CD14-positive monocyte (primary cell): ENCODE measurements around the gene ERMARD. TPM values are rescaled to one million over a fixed set of nuclear protein-coding genes. Genes with fewer than 3 reads are reported as not detected.

ENCODE experiments used
- DNase-seq, 3 donors: peaks; one replicate each; pipeline ENCODE4 v3.0.0-alpha.2; 2011 to 2022
- H2AFZ ChIP-seq: 2 replicates; pipeline ENCODE4 v1.6.0; 2012; ENCODE audit warnings: mild to moderate bottlenecking, low read depth, low read length, inconsistent platforms; ENCODE audit not compliant: insufficient read depth, poor library complexity, severe bottlenecking
- H3K27ac ChIP-seq, 2 donors: 1 replicate in 1 of 2; 2 replicates in 1 of 2; pipeline ENCODE4 v1.5.1; 2012 to 2013; ENCODE audit warnings: low read length in 2 of 2, control low read depth in 1 of 2, inconsistent platforms in 1 of 2, low read depth in 1 of 2, mild to moderate bottlenecking in 1 of 2
- H3K27me3 ChIP-seq, 2 donors: one replicate each; pipeline versions ENCODE4 v1.6.0 to v1.6.1; 2011 to 2013; ENCODE audit warnings: low read length in 2 of 2; ENCODE audit not compliant: control insufficient read depth in 2 of 2, insufficient read depth in 2 of 2
- H3K36me3 ChIP-seq, 2 donors: replicated peaks in 1 of 2; 1 replicate in 1 of 2; 2 replicates in 1 of 2; pipeline versions ENCODE4 v1.5.1 to v1.6.1; 2012 to 2013; ENCODE audit warnings: low read length in 2 of 2, control low read depth in 1 of 2, inconsistent platforms in 1 of 2, mild to moderate bottlenecking in 1 of 2; ENCODE audit not compliant: insufficient read depth in 2 of 2, control insufficient read depth in 1 of 2
- H3K4me1 ChIP-seq, 2 donors: 1 replicate in 1 of 2; 2 replicates in 1 of 2; pipeline versions ENCODE4 v1.5.1 to v1.6.1; 2012 to 2013; ENCODE audit warnings: low read length in 2 of 2, control low read depth in 1 of 2, inconsistent platforms in 1 of 2, mild to moderate bottlenecking in 1 of 2, moderate library complexity in 1 of 2; ENCODE audit not compliant: insufficient read depth in 2 of 2, control insufficient read depth in 1 of 2
- H3K4me2 ChIP-seq: replicated peaks from 2 replicates; pipeline ENCODE3; 2012; ENCODE audit warnings: low read length, moderate library complexity, mild to moderate bottlenecking; ENCODE audit not compliant: poor library complexity, severe bottlenecking; ENCODE audit errors: extremely low read depth
- H3K4me3 ChIP-seq, 3 experiments: fragments of 200-600 bp in 1 of 3; sonication (generic) in 1 of 3; replicated peaks in 1 of 3; 1 replicate in 2 of 3; 2 replicates in 1 of 3; pipeline ENCODE4 v1.5.1; 2011 to 2013; ENCODE audit warnings: low read length in 3 of 3, mild to moderate bottlenecking in 3 of 3, control low read depth in 2 of 3, low read depth in 2 of 3, inconsistent platforms in 1 of 3, moderate library complexity in 1 of 3
- H3K79me2 ChIP-seq: 2 replicates; pipeline ENCODE4 v1.6.0; 2012; ENCODE audit warnings: mild to moderate bottlenecking, control low read depth, inconsistent platforms, low read length, moderate library complexity; ENCODE audit not compliant: insufficient read depth
- H3K9ac ChIP-seq: 2 replicates; pipeline ENCODE4 v1.6.0; 2017; ENCODE audit warnings: low read length, mild to moderate bottlenecking; ENCODE audit not compliant: insufficient read depth, poor library complexity, severe bottlenecking
- H3K9me3 ChIP-seq, 2 donors: replicated peaks in 1 of 2; 1 replicate in 1 of 2; 2 replicates in 1 of 2; pipeline versions ENCODE4 v1.5.1 to v1.6.1; 2012 to 2013; ENCODE audit warnings: low read length in 2 of 2, control low read depth in 1 of 2; ENCODE audit not compliant: control insufficient read depth in 1 of 2, insufficient read depth in 1 of 2
- H4K20me1 ChIP-seq: 2 replicates; pipeline ENCODE4 v1.6.0; 2012; ENCODE audit warnings: mild to moderate bottlenecking, low read length, control low read depth, moderate library complexity; ENCODE audit not compliant: insufficient read depth
- H3K27ac Mint-ChIP-seq, 7 donors: one replicate each; pipeline ENCODE4 v1.8.0; 2020; ENCODE audit warnings: mild to moderate bottlenecking in 7 of 7, mixed read lengths in 7 of 7, moderate library complexity in 6 of 7, inconsistent platforms in 2 of 7
- H3K27me3 Mint-ChIP-seq, 3 donors: one replicate each; pipeline ENCODE4 v1.8.0; 2021 to 2022; ENCODE audit warnings: low read depth in 3 of 3, mild to moderate bottlenecking in 3 of 3, mixed read lengths in 3 of 3, moderate library complexity in 3 of 3, inconsistent platforms in 1 of 3
- H3K36me3 Mint-ChIP-seq, 2 donors: one replicate each; pipeline ENCODE4 v1.8.0; 2020; ENCODE audit warnings: mixed read lengths in 2 of 2, inconsistent platforms in 1 of 2, mild to moderate bottlenecking in 1 of 2
- H3K4me1 Mint-ChIP-seq: one replicate; pipeline ENCODE4 v1.8.0; 2020; ENCODE audit warnings: mild to moderate bottlenecking, mixed read lengths
- H3K4me3 Mint-ChIP-seq, 2 donors: one replicate each; pipeline ENCODE4 v1.8.0; 2020; ENCODE audit warnings: mild to moderate bottlenecking in 2 of 2, mixed read lengths in 2 of 2, moderate library complexity in 1 of 2
- H3K9me3 Mint-ChIP-seq, 7 donors: one replicate each; pipeline ENCODE4 v1.8.0; 2020 to 2022; ENCODE audit warnings: mixed read lengths in 7 of 7, mild to moderate bottlenecking in 6 of 7, moderate library complexity in 6 of 7, inconsistent platforms in 2 of 7
- WGBS: methylation state at CpG from one replicate; pipeline ENCODE4 v1.1.5; 2013; ENCODE audit warnings: missing lambda C conversion rate; ENCODE audit not compliant: insufficient coverage; 5-methylcytosine and 5-hydroxymethylcytosine counted together
- intact Hi-C, 2 donors: fragments of 100-400 bp; cut with micrococcal nuclease; formaldehyde crosslinking; loops; one replicate each; pipeline versions ENCODE4 v1.15.0 to v1.15.1; 2023
- polyA plus RNA-seq, 3 donors: library from polyadenylated mRNA; depleted of rRNA in 1 of 3; unstranded in 2 of 3; stranded (reverse) in 1 of 3; fragments of 300-500 nt in 2 of 3; fragments of >200 nt in 1 of 3; fragmentation: Illumina TruSeq in 2 of 3; gene quantifications; 1 replicate in 2 of 3; 2 replicates in 1 of 3; pipeline ENCODE4 v1.2.3, GENCODE V29; 2012 to 2021
- TF ChIP-seq, protein P1 (sequence below): fragments of 200-600 bp; IDR thresholded peaks from one replicate; pipeline ENCODE4 v1.8.0; 2022; ENCODE audit warnings: antibody characterized with exemption, mild to moderate bottlenecking

The ERMARD gene
- polyA plus RNA-seq, 3 donors: 10.6 to 33.0 (median 11.2) TPM

DNA sequence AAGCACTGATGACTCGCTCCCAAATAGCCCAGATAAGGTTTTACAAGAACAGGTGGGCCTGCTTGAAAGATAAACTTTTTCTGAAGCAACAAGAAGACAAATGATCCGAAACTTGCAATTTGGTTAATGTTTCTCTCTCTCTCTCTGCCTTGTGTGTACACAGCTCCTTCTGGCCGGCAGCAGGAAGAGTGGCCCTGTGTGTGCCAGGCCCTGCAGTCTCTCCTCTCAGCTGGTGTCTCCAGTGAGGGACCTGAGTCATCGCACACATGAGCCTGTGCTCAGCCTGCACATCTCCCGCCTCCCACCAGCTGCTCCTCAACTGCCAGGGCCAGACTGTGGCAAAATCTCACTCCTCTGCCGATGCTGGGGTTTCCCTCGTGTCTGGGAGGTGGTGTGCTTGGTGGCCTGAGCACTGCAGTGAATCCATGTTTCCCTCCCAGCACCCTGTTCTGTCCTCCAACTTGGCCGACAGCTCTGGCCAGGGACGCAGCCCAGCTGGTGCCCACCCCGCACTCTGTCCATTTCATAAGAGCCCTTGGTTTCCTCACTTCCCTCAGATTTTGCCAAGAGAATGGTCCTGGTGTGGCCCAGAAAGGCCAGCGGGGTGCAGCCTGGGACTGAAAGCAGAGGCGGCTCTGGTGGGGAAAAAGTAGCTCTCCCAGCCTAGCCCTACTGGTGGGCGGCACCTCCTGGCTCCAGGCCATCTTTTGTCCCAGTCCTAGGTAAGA is 49.4 kb downstream of the ERMARD start:
- no peaks in the 10 kb centered on the region for H3K36me3 Mint-ChIP-seq
- H3K4me1 Mint-ChIP-seq: peaks cover 4% of the 10 kb centered on the region
- H4K20me1 ChIP-seq: no peaks in the 10 kb centered on the region
- H2AFZ ChIP-seq: no peak overlapping the region
- H3K9me3 Mint-ChIP-seq: no peaks in the 10 kb centered on the region
- TF ChIP-seq, protein P1, sequence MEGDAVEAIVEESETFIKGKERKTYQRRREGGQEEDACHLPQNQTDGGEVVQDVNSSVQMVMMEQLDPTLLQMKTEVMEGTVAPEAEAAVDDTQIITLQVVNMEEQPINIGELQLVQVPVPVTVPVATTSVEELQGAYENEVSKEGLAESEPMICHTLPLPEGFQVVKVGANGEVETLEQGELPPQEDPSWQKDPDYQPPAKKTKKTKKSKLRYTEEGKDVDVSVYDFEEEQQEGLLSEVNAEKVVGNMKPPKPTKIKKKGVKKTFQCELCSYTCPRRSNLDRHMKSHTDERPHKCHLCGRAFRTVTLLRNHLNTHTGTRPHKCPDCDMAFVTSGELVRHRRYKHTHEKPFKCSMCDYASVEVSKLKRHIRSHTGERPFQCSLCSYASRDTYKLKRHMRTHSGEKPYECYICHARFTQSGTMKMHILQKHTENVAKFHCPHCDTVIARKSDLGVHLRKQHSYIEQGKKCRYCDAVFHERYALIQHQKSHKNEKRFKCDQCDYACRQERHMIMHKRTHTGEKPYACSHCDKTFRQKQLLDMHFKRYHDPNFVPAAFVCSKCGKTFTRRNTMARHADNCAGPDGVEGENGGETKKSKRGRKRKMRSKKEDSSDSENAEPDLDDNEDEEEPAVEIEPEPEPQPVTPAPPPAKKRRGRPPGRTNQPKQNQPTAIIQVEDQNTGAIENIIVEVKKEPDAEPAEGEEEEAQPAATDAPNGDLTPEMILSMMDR: no peak
- no peaks in the 10 kb centered on the region for H3K79me2 ChIP-seq
- no peak overlapping the region for H3K4me2 ChIP-seq
- no peak overlapping the region for H3K9ac ChIP-seq
- peaks cover 0 to 2% of the 10 kb centered on the region in 2 donors for H3K27me3 ChIP-seq
- intact Hi-C loops: no loop called here
- no peak overlapping the region for H3K27ac Mint-ChIP-seq
- H3K27ac ChIP-seq: no peak overlapping the region
- H3K4me3 Mint-ChIP-seq: no peak overlapping the region
- WGBS: 75% methylated on average over 11 of the region's 13 CpGs
- no peaks in the 10 kb centered on the region for H3K36me3 ChIP-seq
- H3K4me1 ChIP-seq: no peaks in the 10 kb centered on the region
- DNase-seq: no peak
- H3K9me3 ChIP-seq: no peaks in the 10 kb centered on the region
- peaks cover 6 to 17% (median 7%) of the 10 kb centered on the region in 3 donors for H3K27me3 Mint-ChIP-seq
- no peak overlapping the region for H3K4me3 ChIP-seq

DNA sequence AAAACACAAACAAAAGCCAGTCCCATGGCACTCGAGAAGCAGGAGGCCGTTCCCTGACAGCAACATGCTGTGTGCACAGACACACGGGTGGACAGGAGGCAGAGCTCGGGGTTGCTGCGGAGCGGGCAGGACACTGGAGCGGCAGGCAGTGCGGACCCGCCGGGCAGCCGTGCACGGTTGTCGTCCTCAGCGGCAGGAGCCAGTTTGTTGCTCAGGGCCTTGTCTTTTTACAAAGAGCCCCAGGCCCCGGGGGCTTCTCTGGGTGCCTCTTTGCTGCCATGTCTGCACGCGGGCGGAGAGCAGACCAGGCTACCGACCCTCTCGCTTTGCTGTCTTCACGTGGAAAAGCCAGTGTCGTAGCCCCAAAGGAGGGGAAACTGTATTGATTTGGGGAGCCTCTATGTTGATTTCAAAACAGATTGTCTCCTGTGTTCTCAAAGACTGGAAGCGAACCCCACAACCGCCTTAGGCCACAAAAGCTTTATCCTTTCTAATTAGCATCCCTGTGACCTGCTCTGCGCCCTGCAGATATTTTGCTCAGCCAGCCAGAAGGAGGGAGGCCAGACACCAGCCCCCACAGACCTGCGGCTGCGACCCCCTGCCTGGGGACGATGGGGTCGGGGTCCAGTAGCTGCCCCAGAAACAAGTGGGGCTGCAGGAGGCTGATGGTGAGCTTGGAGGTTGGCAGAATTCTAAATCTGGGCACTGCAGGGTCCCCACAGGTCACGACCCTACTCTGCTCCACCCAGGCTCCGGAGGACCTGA is 50.2 kb downstream of the ERMARD start:
- Histone ChIP-seq H3K9ac (no peak overlapping the region), H3K27me3 (peaks cover 0 to 2% of the 10 kb centered on the region in 2 donors), H3K36me3 (no peaks in the 10 kb centered on the region), H3K4me1 (no peaks in the 10 kb centered on the region), H3K4me3 (no peak overlapping the region), H3K79me2 (no peaks in the 10 kb centered on the region), H2AFZ (no peak overlapping the region), H3K4me2 (no peak overlapping the region), H3K9me3 (no peaks in the 10 kb centered on the region), H3K27ac (no peak overlapping the region), H4K20me1 (no peaks in the 10 kb centered on the region)
- H3K9me3 Mint-ChIP-seq: no peaks in the 10 kb centered on the region
- no peak overlapping the region for H3K27ac Mint-ChIP-seq
- no peak overlapping the region for H3K4me3 Mint-ChIP-seq
- H3K27me3 Mint-ChIP-seq: peaks cover 7 to 19% (median 8%) of the 10 kb centered on the region in 3 donors
- intact Hi-C loops: no loop called here
- H3K4me1 Mint-ChIP-seq: peaks cover 4% of the 10 kb centered on the region
- H3K36me3 Mint-ChIP-seq: no peaks in the 10 kb centered on the region
- DNase-seq: no peak
- WGBS: 96% methylated on average over 28 of the region's 31 CpGs
- TF ChIP-seq, protein P1: no peak
